Measurements from ENCODE around the gene RGS21. TPM values are rescaled to one million over a fixed set of nuclear protein-coding genes. Genes with fewer than 3 reads are reported as not detected.
A peak's percentile ranks its signal among the peaks of the same experiment; 100 is the strongest.

The RGS21 gene
- polyA plus RNA-seq, 1 of the 3 experiments (the other 2 are of a cell fraction): not detected

- no peak for DNase-seq
- Histone ChIP-seq H3K4me2 (no peak overlapping the region), H2AFZ (ENCODE audit: low read depth) (no peak overlapping the region), H3K4me1 (ENCODE audit: control insufficient read depth in 1 of 2, insufficient read depth in 2 of 2, low read depth in 1 of 2, low read length in 1 of 2) (peaks cover 0 to 6% of the 10 kb centered on the region in 2 experiments; a peak in 1 of 4 replicates), H3K4me3 (ENCODE audit: low read depth in 2 of 2, low read length in 1 of 2) (no peak overlapping the region; a peak in 1 of 4 replicates), H3K9me2 (no peaks in the 10 kb centered on the region), H3F3A (replicated peaks; ENCODE audit: insufficient read depth) (no peaks in the 10 kb centered on the region), H3K9me3 (no peaks in the 10 kb centered on the region), H3K9ac (no peak overlapping the region), H3K79me2 (ENCODE audit: insufficient read depth) (no peaks in the 10 kb centered on the region), H3K27me3 (ENCODE audit: insufficient read depth) (no peaks in the 10 kb centered on the region), H3K27ac (ENCODE audit: low read depth in 2 of 2, low read length in 1 of 2) (no peak overlapping the region), H3K36me3 (replicated peaks in 1 of 2; ENCODE audit: control insufficient read depth in 1 of 2, insufficient read depth in 2 of 2, low read length in 1 of 2) (no peaks in the 10 kb centered on the region), H4K20me1 (ENCODE audit: insufficient read depth) (no peaks in the 10 kb centered on the region)
- TF ChIP-seq NRF1 (IDR thresholded peaks at IDR 0.05; ENCODE audit: low read depth, low read length): no peak
- TF ChIP-seq FOXM1 (IDR thresholded peaks at IDR 0.05; ENCODE audit: low read depth): no peak
- TF ChIP-seq CTCF (IDR thresholded peaks at IDR 0.05): peak; percentile 71
- peak; percentile 53 for TF ChIP-seq RAD21 (IDR thresholded peaks at IDR 0.05; ENCODE audit: low read length)
- ChIA-PET POLR2A (no interaction called here), CTCF (interaction anchor here (1.5 kb wide), 1 partner anchor 11 kb away, joined by 4 read pairs; no protein-coding TSS in a partner anchor)
- WGBS (ENCODE audit: low lambda C conversion rate): 2% methylated on average over 1 of the region's 1 CpG
These were observed 5.5 kb upstream of the RGS21 start for GRCh38 chr1:192311281-192311680.

GRCh38 chr1:192327997-192328396, 11.2 kb downstream of the RGS21 start:
- Histone ChIP-seq H3K27me3 (ENCODE audit: insufficient read depth) (no peaks in the 10 kb centered on the region), H3K4me1 (ENCODE audit: control insufficient read depth in 1 of 2, insufficient read depth in 2 of 2, low read depth in 1 of 2, low read length in 1 of 2) (no peaks in the 10 kb centered on the region), H3K4me2 (no peak overlapping the region), H3K4me3 (ENCODE audit: low read depth in 2 of 2, low read length in 1 of 2) (no peak overlapping the region), H2AFZ (ENCODE audit: low read depth) (no peak overlapping the region), H3K79me2 (ENCODE audit: insufficient read depth) (no peaks in the 10 kb centered on the region), H3K9me3 (no peaks in the 10 kb centered on the region), H4K20me1 (ENCODE audit: insufficient read depth) (no peaks in the 10 kb centered on the region), H3K9me2 (no peaks in the 10 kb centered on the region; the same call in 1 of the 2 replicates), H3F3A (replicated peaks; ENCODE audit: insufficient read depth) (no peaks in the 10 kb centered on the region), H3K36me3 (replicated peaks in 1 of 2; ENCODE audit: control insufficient read depth in 1 of 2, insufficient read depth in 2 of 2, low read length in 1 of 2) (no peaks in the 10 kb centered on the region), H3K27ac (ENCODE audit: low read depth in 2 of 2, low read length in 1 of 2) (no peak overlapping the region), H3K9ac (no peak overlapping the region)
- no peak for TF ChIP-seq CHD2 (IDR thresholded peaks at IDR 0.05; ENCODE audit: low read length, partially characterized antibody)
- no peak for TF ChIP-seq TEAD4 (IDR thresholded peaks at IDR 0.05; ENCODE audit: borderline replicate concordance, insufficient read depth)
- no peak for TF ChIP-seq NRF1 (IDR thresholded peaks at IDR 0.05; ENCODE audit: low read depth, low read length)
- TF ChIP-seq MAX (IDR thresholded peaks at IDR 0.05; ENCODE audit: low read depth): no peak
- TF ChIP-seq NFIC (IDR thresholded peaks at IDR 0.05; ENCODE audit: borderline replicate concordance): no peak
- TF ChIP-seq ELF1 (IDR thresholded peaks at IDR 0.05): no peak
- no peak for TF ChIP-seq MEF2A (IDR thresholded peaks at IDR 0.05; ENCODE audit: borderline replicate concordance, low read depth)
- TF ChIP-seq ZBTB33 (IDR thresholded peaks at IDR 0.05; ENCODE audit: borderline replicate concordance, low read depth): no peak
- no peak for TF ChIP-seq IRF3 (IDR thresholded peaks at IDR 0.05; ENCODE audit: low read depth, low read length)
- TF ChIP-seq RXRA (IDR thresholded peaks at IDR 0.05; ENCODE audit: borderline replicate concordance, low read depth): no peak
- no peak for TF ChIP-seq CTCF (IDR thresholded peaks at IDR 0.05)
- no peak for TF ChIP-seq YY1 (IDR thresholded peaks at IDR 0.05; ENCODE audit: low read depth)
- TF ChIP-seq USF2 (IDR thresholded peaks at IDR 0.05; ENCODE audit: borderline replicate concordance, low read depth, low read length): no peak
- TF ChIP-seq SIN3A (IDR thresholded peaks at IDR 0.05; ENCODE audit: borderline replicate concordance, low read depth, low read length): no peak
- no peak for TF ChIP-seq TAF1 (IDR thresholded peaks at IDR 0.05; ENCODE audit: borderline replicate concordance, low read depth, low read length)
- TF ChIP-seq EZH2phosphoT487 (IDR thresholded peaks at IDR 0.05; ENCODE audit: borderline replicate concordance, low read depth): no peak
- TF ChIP-seq RCOR1 (IDR thresholded peaks at IDR 0.05; ENCODE audit: low read length): no peak
- WGBS (ENCODE audit: low lambda C conversion rate): 46% methylated on average over 6 of the region's 6 CpGs
- DNase-seq: no peak
- POLR2A ChIA-PET: no interaction called here
- CTCF ChIA-PET: no interaction called here

All from SK-N-SH (cell line).